NOMO-1 (cell line): ENCODE results near the gene TSR3.
"Not testable (repeated sequence)": the region's sequence is repeated elsewhere in the genome, so short reads cannot be mapped to it uniquely, and the experiment has no call there.

Experiments used
- DNase-seq, 2 experiments: peaks; one replicate each; lab custom pipeline; 2025; ENCODE audit not compliant: unreplicated experiment in 2 of 2; lab: John Stamatoyannopoulos, UW

The TSR3 gene

GRCh38 chr16:1340730-1341494, 10.8 kb downstream of the TSR3 start:
- no peak for DNase-seq

DNA sequence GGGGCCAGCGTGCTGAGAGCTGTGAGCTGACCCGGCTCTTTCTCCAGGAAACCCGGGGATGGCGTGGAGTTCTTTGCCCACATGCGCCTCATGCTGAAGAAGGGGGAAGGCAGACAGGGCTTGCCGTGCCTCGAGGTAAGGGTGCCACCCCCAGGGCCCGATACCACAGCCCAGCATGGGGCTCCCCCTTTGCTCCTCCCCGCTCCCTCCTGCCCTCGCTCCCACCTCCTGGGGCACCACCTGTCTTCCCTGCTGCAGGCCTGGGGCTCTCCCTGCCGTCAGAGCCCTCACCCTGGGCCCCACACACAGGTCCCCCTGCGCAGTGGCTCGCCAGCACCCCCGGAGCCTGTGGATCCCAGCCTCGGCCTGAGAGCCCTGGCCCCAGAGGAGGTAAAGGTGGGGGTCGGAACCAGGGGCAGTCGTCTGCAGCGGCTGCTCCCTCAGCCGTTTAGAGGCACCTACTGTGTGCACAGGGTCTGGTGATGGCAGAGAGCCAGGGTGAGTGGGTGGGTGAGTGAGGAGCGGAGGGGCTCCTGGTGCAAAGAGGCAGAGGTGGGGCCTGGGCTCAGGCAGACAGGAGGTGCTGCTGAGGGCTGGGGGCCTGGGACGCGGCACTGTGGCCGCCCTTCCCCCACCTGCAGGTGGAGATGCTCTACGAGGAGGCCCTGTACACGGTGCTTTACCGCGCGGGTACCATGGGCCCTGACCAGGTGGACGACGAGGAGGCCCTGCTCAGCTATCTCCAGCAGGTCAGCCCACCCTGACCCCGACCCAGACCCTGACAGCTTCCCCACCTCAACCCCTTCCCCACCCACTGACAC, 12.6 kb downstream of the TSR3 start:
- no peak for DNase-seq

DNA sequence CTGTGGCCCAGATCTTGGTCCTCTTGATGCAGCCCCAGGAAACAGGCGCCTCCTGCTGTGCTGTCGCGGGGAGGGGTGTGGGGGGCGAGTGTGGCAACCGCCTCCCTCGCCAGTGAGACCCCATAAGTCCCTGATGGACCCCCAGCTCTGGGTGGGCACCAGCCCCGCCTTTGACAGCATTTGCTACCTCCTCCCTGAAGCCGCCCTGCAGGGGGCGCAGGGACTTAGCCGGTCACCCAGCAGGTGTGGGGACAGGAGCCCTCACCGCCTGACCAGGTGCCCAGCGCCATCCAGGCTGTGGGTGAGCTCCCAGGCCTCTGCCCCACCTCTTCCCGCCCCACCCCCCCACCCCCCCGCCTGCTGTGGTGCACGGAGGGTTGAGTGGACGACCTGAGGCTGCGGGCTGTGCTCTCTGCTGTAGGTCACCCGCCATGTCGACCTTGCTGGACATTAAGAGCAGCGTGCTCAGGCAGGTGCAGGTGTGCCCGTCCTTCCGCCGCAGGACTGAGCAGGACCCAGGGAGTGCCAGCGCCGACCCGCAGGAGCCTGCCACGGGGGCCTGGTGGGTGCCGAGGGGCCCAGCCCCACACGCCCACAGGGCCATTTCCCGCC, 13.5 kb downstream of the TSR3 start:
- no peak for DNase-seq

- no peak for DNase-seq
Observed at GRCh38 chr16:1337486-1337885, 14.2 kb downstream of the TSR3 start.

DNA sequence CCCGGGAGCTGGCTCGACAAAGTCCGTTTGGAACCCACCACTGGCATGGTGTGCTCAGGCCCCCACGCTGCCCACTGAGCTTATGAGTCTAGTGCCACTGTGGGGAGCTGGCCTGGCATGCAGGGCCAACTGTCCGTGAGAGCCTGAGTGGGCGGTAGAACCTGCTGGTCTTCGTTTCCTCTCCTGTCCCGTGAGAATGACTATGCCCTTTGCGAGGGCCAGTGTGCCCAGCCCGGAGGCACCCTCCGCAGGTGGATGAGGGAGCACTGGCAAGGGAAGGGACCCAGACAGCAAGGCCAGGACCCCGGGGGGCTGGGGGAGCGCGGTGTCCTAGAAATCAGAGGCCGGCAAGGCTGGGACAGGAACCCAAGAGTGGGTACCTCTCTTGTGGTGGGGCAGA, 15.1 kb downstream of the TSR3 start:
- DNase-seq = no peak

- DNase-seq = no peak
Observed at GRCh38 chr16:1335996-1336395, 15.7 kb downstream of the TSR3 start.

DNA sequence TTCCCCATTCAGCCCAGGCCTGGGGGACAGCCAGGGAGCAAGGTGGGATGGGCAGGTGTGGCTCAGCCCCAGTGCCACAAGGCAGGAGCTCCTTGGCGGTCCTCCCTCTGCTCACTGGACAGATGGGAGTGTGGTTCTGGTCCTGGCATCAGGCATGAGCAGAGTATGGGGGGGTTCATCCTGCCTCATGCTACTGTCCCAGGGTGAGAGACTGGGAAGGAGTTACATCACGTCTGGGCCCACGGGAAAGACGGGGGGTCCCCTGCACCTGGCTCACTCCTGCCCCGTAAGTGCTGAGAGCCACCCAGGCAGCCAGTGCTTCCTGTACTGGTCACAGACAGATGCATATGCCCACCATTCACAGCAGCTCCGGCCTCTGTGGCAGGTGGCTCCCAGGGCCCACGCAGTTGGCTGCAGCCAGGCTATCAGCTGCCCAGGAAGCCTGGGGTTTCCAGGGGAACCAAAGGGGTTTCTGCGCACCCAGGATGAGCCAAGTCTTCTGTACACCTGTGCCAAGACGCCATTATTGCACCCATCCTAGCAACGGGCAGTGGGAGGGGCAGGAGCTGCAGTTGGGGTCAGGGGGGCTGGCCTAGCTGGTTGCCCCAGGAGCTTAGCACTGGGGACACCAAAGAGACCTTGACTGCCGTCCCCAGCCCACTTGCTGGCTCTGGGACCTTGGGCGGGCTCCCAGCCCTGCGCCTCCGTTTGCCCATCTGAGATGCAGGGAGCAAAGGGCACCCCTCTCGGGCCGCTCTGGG, 16.3 kb downstream of the TSR3 start:
- no peak for DNase-seq

DNA sequence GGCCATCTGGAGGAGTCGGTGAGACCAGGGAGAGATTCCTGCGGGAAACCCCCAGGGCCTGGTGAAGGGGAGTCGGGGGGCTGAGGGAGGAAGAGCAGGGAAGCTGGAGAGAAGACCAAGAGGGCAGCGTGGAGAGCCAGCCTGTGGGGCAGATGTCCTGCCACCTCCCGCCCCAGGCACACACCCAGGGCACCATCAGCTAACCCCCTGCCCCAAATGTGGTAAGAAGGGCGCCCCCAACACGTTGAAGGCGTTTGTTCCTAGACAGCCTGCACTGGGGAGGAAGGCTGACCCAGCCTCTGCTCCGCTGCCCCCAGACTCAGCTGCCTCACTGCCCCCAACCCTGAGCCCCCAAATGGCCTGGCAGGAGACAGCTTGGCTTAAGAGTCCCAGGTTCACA, 16.9 kb downstream of the TSR3 start:
- DNase-seq = no peak

- no peak for DNase-seq
Observed at GRCh38 chr16:1333854-1334700, 17.6 kb downstream of the TSR3 start.

- DNase-seq = no peak
Observed at GRCh38 chr16:1333149-1333812, 18.4 kb downstream of the TSR3 start, which contains the start of gene BAIAP3. Gene BAIAP3, plus strand, starts transcription at chr16:1333645. Its CDS starts 4,905 bp downstream, at chr16:1338550.

DNA sequence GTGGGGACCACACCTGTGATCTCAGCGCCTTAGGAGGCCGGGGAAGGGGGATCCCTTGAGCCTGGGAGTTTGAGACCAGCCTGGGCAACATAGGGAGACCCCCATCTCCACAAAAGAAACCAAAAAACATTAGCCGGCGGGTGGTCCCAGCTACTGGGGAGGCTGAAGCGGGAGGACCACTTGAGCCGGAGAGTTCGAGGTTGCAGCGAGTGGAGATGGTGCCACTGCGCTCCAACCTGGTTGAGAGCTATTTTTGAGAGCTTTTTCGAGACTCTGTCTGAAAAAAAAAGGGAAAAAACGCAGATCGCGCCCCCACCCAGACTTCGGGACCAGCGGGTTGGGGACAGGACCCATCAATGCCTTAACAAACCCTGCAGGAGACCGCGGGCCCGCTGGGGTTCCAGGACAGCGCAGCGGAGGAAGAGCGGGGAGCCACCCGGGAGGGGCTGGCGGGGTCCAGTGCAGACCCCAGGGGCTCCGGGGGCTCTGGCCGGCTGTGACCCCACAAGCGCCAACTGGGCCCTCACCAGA, 19.0 kb downstream of the TSR3 start:
- no peak for DNase-seq

DNA sequence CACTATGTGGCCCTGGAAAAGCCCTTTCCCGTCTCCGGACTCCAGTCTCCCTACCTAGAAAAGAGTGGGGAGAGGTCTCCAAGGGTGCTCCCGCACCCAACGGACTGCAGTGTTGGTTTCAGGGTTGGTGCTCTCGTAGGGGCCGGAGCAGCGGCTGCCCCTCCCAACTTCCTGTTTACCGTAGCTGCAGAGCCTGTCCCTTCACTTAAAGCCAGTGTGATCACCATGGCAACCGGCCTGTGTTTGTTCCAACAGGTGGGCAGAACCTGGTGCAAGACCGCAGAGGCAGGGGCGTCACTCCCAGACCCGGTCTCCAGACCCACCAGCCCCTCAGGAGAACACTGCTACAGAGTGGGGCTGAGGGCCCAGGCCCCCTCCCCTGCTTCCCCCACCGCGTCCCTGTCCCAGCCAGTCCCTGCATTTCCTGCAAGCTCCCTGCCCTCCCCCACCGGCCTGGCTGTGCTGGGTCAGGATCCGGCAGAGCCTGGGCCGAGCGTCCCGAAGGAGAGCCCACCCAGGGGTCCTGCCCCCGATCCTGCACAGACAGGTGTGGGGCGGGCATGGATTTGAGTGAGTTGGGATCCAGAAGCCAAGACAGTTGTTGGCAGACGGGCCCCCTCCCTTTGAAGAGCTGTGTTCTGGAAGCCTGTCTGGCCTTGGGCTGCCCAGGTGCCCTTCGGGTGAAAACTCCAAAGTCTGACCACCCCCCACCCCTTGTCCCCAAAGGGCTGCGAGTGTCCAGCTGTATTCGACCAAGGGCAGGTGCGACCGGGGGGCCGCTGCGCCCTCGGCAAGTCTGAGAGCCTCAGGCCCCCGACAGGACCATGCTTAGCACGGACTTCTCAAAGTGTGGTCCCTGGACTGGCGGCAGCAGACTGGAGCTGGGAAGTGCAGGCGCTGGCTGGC, 19.7 kb downstream of the TSR3 start:
- peak in 1 of 2 experiments; percentile 53 for DNase-seq

DNA sequence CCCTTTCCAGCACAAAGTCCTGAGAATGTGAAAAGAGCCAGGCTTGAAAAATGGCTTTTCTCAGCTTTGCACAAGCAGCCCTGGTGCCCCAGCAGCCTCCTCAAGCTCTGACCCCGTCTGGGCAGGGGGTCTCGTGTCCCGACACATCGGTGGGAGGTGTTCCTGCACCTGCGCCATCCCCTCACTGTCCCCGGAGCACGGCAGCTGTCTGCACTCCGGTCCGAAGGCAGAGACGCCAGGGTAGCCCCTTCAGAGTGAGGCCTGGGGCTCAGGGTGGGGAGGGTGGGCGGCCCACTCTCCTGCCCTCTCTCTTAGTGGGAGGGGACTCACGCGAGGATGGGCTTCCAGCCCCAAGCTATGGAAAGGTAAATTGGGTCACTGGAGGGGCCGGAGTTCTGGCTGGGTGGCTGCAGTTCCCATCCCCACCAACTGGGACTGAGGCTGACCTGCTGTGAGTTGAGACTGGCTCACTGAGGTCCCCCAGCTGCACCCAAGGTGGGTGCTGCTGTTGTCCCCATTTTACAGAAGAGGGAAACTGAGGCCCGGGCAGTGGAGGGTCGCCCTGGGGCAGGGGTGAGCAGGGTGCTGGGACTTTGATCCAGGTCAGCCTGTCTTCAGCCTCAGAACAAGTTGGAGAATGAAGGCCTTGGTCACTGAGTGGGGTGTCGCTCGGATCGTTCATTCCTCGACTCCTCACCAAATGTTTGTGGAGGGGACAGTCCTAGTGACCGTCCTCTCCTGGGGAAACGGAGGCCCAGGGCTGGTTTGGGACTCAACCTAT, 20.6 kb downstream of the TSR3 start:
- no peak for DNase-seq

DNA sequence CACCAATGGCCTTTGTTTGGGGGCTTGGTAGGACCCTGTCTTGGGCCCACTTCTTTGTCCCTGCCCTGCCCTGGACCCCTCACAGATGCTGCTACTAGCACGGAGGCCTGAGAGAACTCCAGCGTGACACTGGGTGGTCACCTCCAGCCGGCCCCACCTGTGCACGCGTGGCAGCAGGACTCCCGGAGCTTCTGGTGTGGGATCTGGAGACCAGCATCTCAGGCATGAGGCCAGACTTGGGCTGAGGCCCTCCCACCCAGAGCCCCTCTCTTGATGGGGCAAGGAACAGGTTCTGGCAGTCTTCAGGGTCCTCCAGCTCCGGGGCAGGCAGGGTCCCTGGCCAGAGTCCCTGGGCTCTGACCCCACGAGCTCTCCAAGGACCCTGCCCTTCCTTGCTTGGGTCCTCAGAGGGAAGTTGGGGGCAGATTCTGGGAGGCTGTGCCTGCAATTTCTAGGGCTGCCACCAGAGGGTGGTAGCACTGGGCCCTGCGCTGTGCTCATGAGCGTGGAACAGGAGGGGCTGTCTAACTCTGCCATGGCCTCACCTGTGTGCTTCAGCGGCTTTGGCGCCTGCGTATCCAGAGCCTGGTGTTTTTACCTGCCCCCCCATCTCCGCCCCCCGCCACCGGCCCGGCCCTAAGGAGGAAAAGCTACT, 21.3 kb downstream of the TSR3 start:
- DNase-seq = no peak

DNA sequence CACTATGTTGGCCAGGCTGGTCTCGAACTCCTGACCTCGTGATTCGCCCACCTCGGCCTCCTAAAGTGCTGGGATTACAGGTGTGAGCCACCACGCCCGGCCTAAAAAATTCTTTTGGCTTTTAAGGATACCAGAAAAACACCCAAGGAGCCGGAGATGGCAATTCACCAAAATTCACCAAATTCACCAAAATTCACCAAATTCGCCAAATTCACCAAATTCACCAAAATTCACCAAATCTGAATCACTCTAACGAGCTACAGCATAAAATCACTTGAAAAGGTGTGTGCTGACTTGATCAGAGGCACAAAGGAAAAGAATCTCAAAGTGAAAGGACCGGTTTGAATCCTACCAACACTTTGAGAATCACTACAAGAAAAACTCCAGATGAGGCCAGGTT, 22.7 kb downstream of the TSR3 start:
- DNase-seq = not testable (repeated sequence)

DNA sequence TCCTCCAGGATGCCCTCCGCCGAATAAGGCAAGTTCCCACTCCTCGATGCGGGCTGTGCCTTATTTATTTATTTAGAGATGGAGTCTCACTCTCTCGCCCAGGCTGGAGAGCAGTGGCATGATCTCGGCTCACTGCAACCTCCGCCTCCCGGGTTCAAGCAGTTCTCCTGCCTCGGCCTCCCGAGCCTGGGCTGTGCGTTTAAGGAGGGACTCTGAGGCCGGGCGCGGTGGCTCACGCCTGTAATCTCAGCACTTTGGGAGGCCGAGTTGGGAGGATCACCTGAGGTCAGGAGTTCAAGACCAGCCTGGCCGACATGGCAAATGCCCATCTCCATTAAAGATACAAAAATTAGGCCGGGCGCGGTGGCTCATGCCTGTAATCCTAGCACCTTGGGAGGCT, 23.5 kb downstream of the TSR3 start:
- not testable (repeated sequence) for DNase-seq

GRCh38 chr16:1327619-1327947, 24.1 kb downstream of the TSR3 start:
- DNase-seq = no peak
